K562 (cell line): ENCODE data around the gene ZFAND6. TPM values are rescaled to one million over a fixed set of nuclear protein-coding genes. Genes with fewer than 3 reads are reported as not detected.

Source experiments
- ATAC-seq: fragments of 200-7000 bp; cut with Tn5 transposase; 3 replicates; pipeline ENCODE4 v1.9.1; 2020; ENCODE audit warnings: moderate library complexity
- BruUV-seq: library from RNA; stranded (reverse); fragments of 400-500 nt; replicated peaks from 2 replicates; lab custom pipeline; 2021; lab: Mats Ljungman, UMichigan
- CTCF ChIA-PET: fragments of 300-600 bp; formaldehyde crosslinking; extraction: SDS; loops from one replicate; lab custom pipeline; 2021; ENCODE audit warnings: low intra/inter-chr PET ratio; lab: Yijun Ruan, JAX
- POLR2A ChIA-PET: fragments of 300-600, 350-650 bp; sonication (Branson Sonifier 250); formaldehyde crosslinking; extraction: SDS; loops from one replicate; lab custom pipeline; 2021; ENCODE audit warnings: antibody characterized with exemption, inconsistent platforms; lab: Yijun Ruan, JAX
- DNase-seq, 4 experiments: peaks; one replicate each; pipeline versions ENCODE4 v3.0.0 to v3.0.0-alpha.2; 2011 to 2018; ENCODE audit warnings: low spot score in 3 of 4, mixed read lengths in 3 of 4; ENCODE audit errors: extremely low read depth in 1 of 4
- FAIRE-seq: peaks from 2 replicates; lab custom pipeline; 2011; peaks lifted over from hg19 to GRCh38; lab: Jason Lieb, UNC
- H2AFZ ChIP-seq: 2 replicates; pipeline ENCODE4 v1.6.0; 2011; ENCODE audit warnings: low read depth, low read length, control low read depth, inconsistent platforms
- H3K27ac ChIP-seq: fragments of 200-600 bp; 3 replicates; pipeline ENCODE4 v1.8.0; 2011; ENCODE audit warnings: low read depth, mild to moderate bottlenecking, control low read depth, inconsistent platforms, low read length, moderate library complexity, mixed read lengths; ENCODE audit errors: extremely low read depth
- H3K27me3 ChIP-seq, 2 experiments: fragments of 300-600 bp in 1 of 2; 2 replicates in 1 of 2; 3 replicates in 1 of 2; pipeline versions ENCODE4 v1.6.0 to v1.8.0; 2011; ENCODE audit warnings: inconsistent platforms in 2 of 2, low read length in 2 of 2, mild to moderate bottlenecking in 1 of 2, mixed read lengths in 1 of 2, moderate library complexity in 1 of 2; ENCODE audit not compliant: control insufficient read depth in 2 of 2, insufficient read depth in 2 of 2
- H3K36me3 ChIP-seq: fragments of 300-600 bp; 3 replicates; pipeline ENCODE4 v1.8.0; 2011; ENCODE audit warnings: mild to moderate bottlenecking, low read length, inconsistent platforms; ENCODE audit not compliant: control insufficient read depth, insufficient read depth
- H3K4me1 ChIP-seq, 2 experiments: fragments of 200-600 bp in 1 of 2; replicated peaks in 1 of 2; 2 replicates in 1 of 2; 3 replicates in 1 of 2; pipeline versions ENCODE4 v1.5.1 to v1.8.0; 2011; ENCODE audit warnings: inconsistent platforms in 2 of 2, low read length in 2 of 2, mild to moderate bottlenecking in 1 of 2, mixed read lengths in 1 of 2, moderate library complexity in 1 of 2; ENCODE audit not compliant: control insufficient read depth in 2 of 2, insufficient read depth in 2 of 2
- H3K4me2 ChIP-seq: 2 replicates; pipeline ENCODE4 v1.6.1; 2011; ENCODE audit warnings: low read length, control low read depth, inconsistent platforms, mixed read lengths; ENCODE audit not compliant: insufficient read depth
- H3K4me3 ChIP-seq: fragments of 200-600 bp; sonication (generic), shearing (Covaris generic); 2 replicates; pipeline ENCODE4 v1.5.1; 2016; ENCODE audit warnings: control low read depth, inconsistent platforms
- H3K79me2 ChIP-seq: fragments of 200-600 bp; 3 replicates; pipeline ENCODE4 v1.8.0; 2011; ENCODE audit warnings: low read length, inconsistent platforms; ENCODE audit not compliant: control insufficient read depth, insufficient read depth
- H3K9ac ChIP-seq, 2 experiments: 2 replicates each; pipeline versions ENCODE4 v1.6.0 to v1.6.1; 2011; ENCODE audit warnings: low read depth in 2 of 2, low read length in 2 of 2, control low read depth in 1 of 2, inconsistent platforms in 1 of 2, mild to moderate bottlenecking in 1 of 2, mixed read lengths in 1 of 2; ENCODE audit not compliant: insufficient read depth in 1 of 2
- H3K9me1 ChIP-seq: one replicate; pipeline ENCODE4 v1.6.0; 2011; ENCODE audit warnings: inconsistent platforms, mild to moderate bottlenecking, low read length, moderate library complexity; ENCODE audit not compliant: control insufficient read depth, insufficient read depth
- H3K9me3 ChIP-seq: replicated peaks from 2 replicates; pipeline ENCODE4 v1.5.1; 2011; ENCODE audit warnings: low read depth, low read length, inconsistent platforms; ENCODE audit not compliant: control insufficient read depth, insufficient read depth
- H4K20me1 ChIP-seq: replicated peaks from 2 replicates; pipeline ENCODE4 v1.6.1; 2011; ENCODE audit warnings: low read length, inconsistent platforms, mixed read lengths; ENCODE audit not compliant: control insufficient read depth, insufficient read depth
- CREBBP ChIP-seq: IDR thresholded peaks from one replicate; pipeline ENCODE4 v1.6.1; 2012; ENCODE audit warnings: low read depth, mild to moderate bottlenecking, control low read depth, inconsistent platforms, low read length
- EHMT2 ChIP-seq: fragments of 450-650 bp; IDR thresholded peaks from 2 replicates; pipeline ENCODE4 v1.6.1; 2018; ENCODE audit warnings: antibody characterized with exemption
- FUS ChIP-seq: fragments of 200-400 bp; formaldehyde crosslinking; optimal IDR thresholded peaks from 2 replicates; pipeline ENCODE3; 2017; ENCODE audit warnings: low read depth, low read length
- SAFB2 ChIP-seq: fragments of 200-400 bp; formaldehyde crosslinking; IDR thresholded peaks from 2 replicates; pipeline ENCODE4 v1.6.1; 2018; ENCODE audit warnings: borderline replicate concordance, low read length, low read depth, moderate library complexity; ENCODE audit not compliant: severe bottlenecking
- TAF7 ChIP-seq: fragments of 450-650 bp; IDR thresholded peaks from 2 replicates; pipeline ENCODE4 v1.6.1; 2016; ENCODE audit warnings: missing genetic modification characterization, missing compliant biosample characterization
- TAF9B ChIP-seq: fragments of 450-650 bp; IDR thresholded peaks from 2 replicates; pipeline ENCODE4 v1.6.1; 2018; ENCODE audit warnings: mild to moderate bottlenecking; ENCODE audit not compliant: partially characterized antibody
- ZNF354B ChIP-seq: fragments of 250-450 bp; sonication (Bioruptor Pico); IDR thresholded peaks from 2 replicates; pipeline ENCODE4 v1.4.0; 2020
- ZNF436 ChIP-seq: fragments of 250-450, 450-650 bp; sonication (Bioruptor Pico); formaldehyde crosslinking; IDR thresholded peaks from 2 replicates; pipeline ENCODE4 v1.7.0; 2020; ENCODE audit warnings: mild to moderate bottlenecking
- ZNF561 ChIP-seq: fragments of 450-650 bp; formaldehyde crosslinking; conservative IDR thresholded peaks from 2 replicates; pipeline ENCODE4 v1.4.0; 2020; ENCODE audit warnings: mild to moderate bottlenecking, moderate library complexity
- ZNF740 ChIP-seq, 3 experiments: fragments of 200-800 bp in 1 of 3; sonication (Bioruptor generic) in 1 of 3; sonication (generic) in 1 of 3; formaldehyde crosslinking in 1 of 3; IDR thresholded peaks; 2 replicates each; pipeline versions ENCODE4 v1.6.1 to v1.8.0; 2016 to 2022; ENCODE audit warnings: mild to moderate bottlenecking in 2 of 3, missing compliant biosample characterization in 2 of 3, missing genetic modification characterization in 2 of 3, missing genetic modification reagents in 1 of 3
- WGBS: fragments of 100-300 bp; shearing (Covaris generic); methylation state at CpG from one replicate; pipeline ENCODE4 v1.1.6; 2016; ENCODE audit warnings: low coverage, mixed read lengths; ENCODE audit not compliant: insufficient coverage; ENCODE audit errors: missing lambda C conversion rate; 5-methylcytosine and 5-hydroxymethylcytosine counted together
- in situ Hi-C: fragments of 300-500 bp; cut with MboI; formaldehyde crosslinking; loops from 4 replicates; pipeline ENCODE4 v1.15.0; 2018; ENCODE audit warnings: inconsistent platforms, mixed read lengths
- intact Hi-C: fragments of 100-400 bp; cut with micrococcal nuclease; formaldehyde crosslinking; loops from 2 replicates; pipeline ENCODE4 v1.14.2; 2022
- polyA plus RNA-seq, 8 experiments: library from polyadenylated mRNA; depleted of rRNA in 4 of 8; stranded (reverse) in 5 of 8; unstranded in 3 of 8; fragments of >200 nt; fragmentation: Nextera tagmentation in 2 of 8; fragmentation: Illumina TruSeq in 1 of 8; extraction: Ambion mirVana in 2 of 8; extraction: Trizol in 1 of 8; gene quantifications; 2 replicates each; pipeline versions ENCODE4 v1.2.1 to v1.2.3, GENCODE V29; 2011 to 2014; ENCODE audit warnings: inconsistent platforms in 1 of 8, missing spikeins in 1 of 8
- total RNA-seq, 7 experiments: library from RNA; depleted of rRNA in 6 of 7; stranded (reverse); fragments of >200 nt in 6 of 7; fragmentation: Illumina TruSeq in 2 of 7; extraction: Trizol in 2 of 7; gene quantifications; 2 replicates each; pipeline versions ENCODE4 v1.2.1 to v1.2.3, GENCODE V29; 2011 to 2021; ENCODE audit warnings: low replicate concordance in 1 of 7
- TF ChIP-seq, protein P1 (sequence below): sonication (generic); formaldehyde crosslinking; IDR thresholded peaks from 2 replicates; pipeline ENCODE4 v1.8.0; 2023; ENCODE audit warnings: missing genetic modification reagents, mild to moderate bottlenecking, borderline replicate concordance

ZFAND6 gene
- total and polyA plus RNA-seq, 9 of the 15 experiments (the other 6 are each of a cell fraction or from before 2014, with no cell fraction given), result 53.9 to 206 (median 88.9) TPM

DNA sequence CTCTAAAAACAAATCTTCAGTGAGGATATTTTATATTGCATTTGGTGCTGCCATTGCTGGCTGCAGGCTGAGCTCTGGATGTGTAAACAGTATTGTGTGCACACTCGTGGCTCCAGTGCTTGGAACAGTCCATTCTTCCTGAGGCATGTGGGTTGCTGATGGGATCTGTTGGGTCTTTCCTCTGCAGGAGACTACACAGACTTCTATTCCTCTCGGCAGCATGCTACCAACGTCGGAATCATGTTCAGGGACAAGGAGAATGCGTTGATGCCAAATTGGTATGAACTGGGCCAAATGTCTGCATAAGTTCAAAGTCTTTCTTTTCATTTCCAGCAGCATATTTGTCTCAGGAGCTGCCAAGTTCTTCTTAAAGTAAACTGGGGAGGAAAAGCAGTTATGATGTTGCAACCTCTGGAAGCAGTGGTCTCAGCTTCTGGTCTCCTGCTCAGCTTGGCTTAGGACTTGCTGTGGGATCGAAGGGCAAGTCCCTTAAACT is 102.6 kb downstream of the ZFAND6 start:
- Histone ChIP-seq H3K4me2 (no peak overlapping the region), H4K20me1 (no peaks in the 10 kb centered on the region), H3K9me3 (no peaks in the 10 kb centered on the region), H3K79me2 (0 out of 3 replicates have a peak, but pooled peaks cover under 1% of the 10 kb centered on the region), H2AFZ (no peak overlapping the region), H3K9me1 (peaks cover 4% of the 10 kb centered on the region), H3K27me3 (no peaks in the 10 kb centered on the region), H3K36me3 (peaks cover 76% of the 10 kb centered on the region), H3K4me1 (peaks cover 21 to 23% of the 10 kb centered on the region in 2 experiments), H3K4me3 (no peak overlapping the region), H3K9ac (no peak overlapping the region), H3K27ac (no peak overlapping the region)
- no TSS peak for BruUV-seq
- DNase-seq (no peak), FAIRE-seq (peak; percentile 23), ATAC-seq (no peak)
- intact Hi-C loops (no loop called here), in situ Hi-C loops (loop anchor here (25.0 kb wide), 1 partner anchor 275 kb away; the partner anchor contains the start of gene MTHFS)
- WGBS, result 96% methylated on average over 6 of the region's 6 CpGs
- POLR2A ChIA-PET, result interaction anchor here (0.6 to 1.1 kb wide), 3 partner anchors 9 to 240 kb away, joined by 3 to 4 read pairs (median 3); no protein-coding TSS in a partner anchor
- CTCF ChIA-PET, result no interaction called here
- TF ChIP-seq EHMT2 (no peak), ZNF354B (CRISPR knock-in tag) (no peak), CREBBP (no peak), TAF7 (tag) (no peak), FUS (no peak), ZNF561 (no peak), SAFB2 (no peak), ZNF436 (CRISPR knock-in tag) (no peak), TAF9B (no peak), ZNF740 (CRISPR knock-in tag; IDR thresholded peaks at IDR 0.05) (no peak), ZNF740 (tag; IDR thresholded peaks at IDR 0.05) (no peak)
- TF ChIP-seq, protein P1, sequence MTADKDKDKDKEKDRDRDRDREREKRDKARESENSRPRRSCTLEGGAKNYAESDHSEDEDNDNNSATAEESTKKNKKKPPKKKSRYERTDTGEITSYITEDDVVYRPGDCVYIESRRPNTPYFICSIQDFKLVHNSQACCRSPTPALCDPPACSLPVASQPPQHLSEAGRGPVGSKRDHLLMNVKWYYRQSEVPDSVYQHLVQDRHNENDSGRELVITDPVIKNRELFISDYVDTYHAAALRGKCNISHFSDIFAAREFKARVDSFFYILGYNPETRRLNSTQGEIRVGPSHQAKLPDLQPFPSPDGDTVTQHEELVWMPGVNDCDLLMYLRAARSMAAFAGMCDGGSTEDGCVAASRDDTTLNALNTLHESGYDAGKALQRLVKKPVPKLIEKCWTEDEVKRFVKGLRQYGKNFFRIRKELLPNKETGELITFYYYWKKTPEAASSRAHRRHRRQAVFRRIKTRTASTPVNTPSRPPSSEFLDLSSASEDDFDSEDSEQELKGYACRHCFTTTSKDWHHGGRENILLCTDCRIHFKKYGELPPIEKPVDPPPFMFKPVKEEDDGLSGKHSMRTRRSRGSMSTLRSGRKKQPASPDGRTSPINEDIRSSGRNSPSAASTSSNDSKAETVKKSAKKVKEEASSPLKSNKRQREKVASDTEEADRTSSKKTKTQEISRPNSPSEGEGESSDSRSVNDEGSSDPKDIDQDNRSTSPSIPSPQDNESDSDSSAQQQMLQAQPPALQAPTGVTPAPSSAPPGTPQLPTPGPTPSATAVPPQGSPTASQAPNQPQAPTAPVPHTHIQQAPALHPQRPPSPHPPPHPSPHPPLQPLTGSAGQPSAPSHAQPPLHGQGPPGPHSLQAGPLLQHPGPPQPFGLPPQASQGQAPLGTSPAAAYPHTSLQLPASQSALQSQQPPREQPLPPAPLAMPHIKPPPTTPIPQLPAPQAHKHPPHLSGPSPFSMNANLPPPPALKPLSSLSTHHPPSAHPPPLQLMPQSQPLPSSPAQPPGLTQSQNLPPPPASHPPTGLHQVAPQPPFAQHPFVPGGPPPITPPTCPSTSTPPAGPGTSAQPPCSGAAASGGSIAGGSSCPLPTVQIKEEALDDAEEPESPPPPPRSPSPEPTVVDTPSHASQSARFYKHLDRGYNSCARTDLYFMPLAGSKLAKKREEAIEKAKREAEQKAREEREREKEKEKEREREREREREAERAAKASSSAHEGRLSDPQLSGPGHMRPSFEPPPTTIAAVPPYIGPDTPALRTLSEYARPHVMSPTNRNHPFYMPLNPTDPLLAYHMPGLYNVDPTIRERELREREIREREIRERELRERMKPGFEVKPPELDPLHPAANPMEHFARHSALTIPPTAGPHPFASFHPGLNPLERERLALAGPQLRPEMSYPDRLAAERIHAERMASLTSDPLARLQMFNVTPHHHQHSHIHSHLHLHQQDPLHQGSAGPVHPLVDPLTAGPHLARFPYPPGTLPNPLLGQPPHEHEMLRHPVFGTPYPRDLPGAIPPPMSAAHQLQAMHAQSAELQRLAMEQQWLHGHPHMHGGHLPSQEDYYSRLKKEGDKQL (CRISPR knock-in tag), result no peak
